Body of pancreas (tissue), 4 donors: ENCODE measurements around the gene ARPC1A. TPM values are rescaled to one million over a fixed set of nuclear protein-coding genes. Genes with fewer than 3 reads are reported as not detected.

Source experiments
- ATAC-seq: fragments of 150-250 bp; one replicate; pipeline ENCODE4 v1.9.1; 2016
- DNase-seq, 4 donors: peaks; one replicate each; pipeline ENCODE4 v3.0.0-alpha.2; 2019
- H3K27ac ChIP-seq, 4 donors: fragments of 200-600 bp; sonication (generic); 1 replicate in 3 of 4; 2 replicates in 1 of 4; pipeline versions ENCODE4 v1.5.1 to v1.6.1; 2016 to 2019; ENCODE audit warnings: mild to moderate bottlenecking in 1 of 4, mixed read lengths in 1 of 4, moderate library complexity in 1 of 4
- H3K27me3 ChIP-seq, 2 donors: fragments of 200-600 bp; sonication (generic); one replicate each; pipeline ENCODE4 v1.6.0; 2016; ENCODE audit warnings: mild to moderate bottlenecking in 1 of 2
- H3K36me3 ChIP-seq, 2 donors: fragments of 200-600 bp; sonication (generic); replicated peaks in 1 of 2; 2 replicates each; pipeline ENCODE4 v1.5.1; 2016; ENCODE audit warnings: low read depth in 2 of 2; ENCODE audit not compliant: insufficient read depth in 1 of 2
- H3K4me1 ChIP-seq: fragments of 200-600 bp; sonication (generic); one replicate; pipeline ENCODE4 v1.6.0; 2016
- H3K4me3 ChIP-seq, 2 donors: fragments of 200-600 bp; sonication (generic); 1 replicate in 1 of 2; 2 replicates in 1 of 2; pipeline ENCODE4 v1.5.1; 2016 to 2019
- H3K9me3 ChIP-seq, 3 donors: fragments of 200-600 bp; sonication (generic); 1 replicate in 2 of 3; 2 replicates in 1 of 3; pipeline ENCODE4 v1.5.1; 2016
- POLR2A ChIP-seq, 3 donors: fragments of 450-650 bp; IDR thresholded peaks; one replicate each; pipeline ENCODE4 v1.6.1; 2016; ENCODE audit warnings: antibody characterized with exemption in 3 of 3, mild to moderate bottlenecking in 2 of 3
- WGBS, 2 donors: methylation state at CpG; one replicate each; pipeline ENCODE4 v1.1.5; 2017; 5-methylcytosine and 5-hydroxymethylcytosine counted together
- intact Hi-C: fragments of 100-400 bp; cut with DNase I; formaldehyde crosslinking; loops from one replicate; pipeline ENCODE4 v1.15.1; 2023
- total RNA-seq, 2 donors: library from RNA; depleted of rRNA; stranded (reverse); fragments of >200 nt; gene quantifications; one replicate each; pipeline ENCODE4 v1.1.0, GENCODE V29; 2016
- TF ChIP-seq, protein P1 (sequence below), 7 experiments: fragments of 450-650 bp in 4 of 7; fragments of 200-600 bp in 3 of 7; sonication (generic) in 3 of 7; IDR thresholded peaks; one replicate each; pipeline ENCODE4 v1.5.1; 2016 to 2019; ENCODE audit warnings: antibody characterized with exemption in 7 of 7

Gene ARPC1A
- total RNA-seq, 2 donors from 2014 or later = 63.0 to 106 TPM

DNA sequence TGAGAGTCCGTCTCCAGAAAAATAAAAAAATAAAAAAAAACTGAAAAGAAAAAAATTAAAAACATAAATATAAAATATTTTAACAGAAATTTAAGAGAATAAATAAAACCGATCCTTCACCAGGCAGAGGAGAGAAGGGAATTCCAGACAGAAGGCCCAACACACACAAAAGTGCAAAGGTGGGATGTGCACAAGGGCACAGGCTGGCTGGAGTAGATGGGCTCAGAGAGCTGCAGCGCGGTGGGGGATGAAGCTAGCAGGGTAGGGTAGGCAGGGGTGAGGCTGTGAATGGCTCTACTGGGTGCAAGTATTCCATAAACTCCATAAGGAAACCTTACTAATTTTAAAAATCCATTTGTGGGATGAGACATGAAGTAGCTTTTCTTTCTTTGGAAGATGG, 15.7 kb upstream of the ARPC1A start:
- H3K36me3 ChIP-seq = no peaks in the 10 kb centered on the region
- DNase-seq (no peak), ATAC-seq (no peak)
- no peak for TF ChIP-seq POLR2A (IDR thresholded peaks at IDR 0.05)
- TF ChIP-seq, protein P1, sequence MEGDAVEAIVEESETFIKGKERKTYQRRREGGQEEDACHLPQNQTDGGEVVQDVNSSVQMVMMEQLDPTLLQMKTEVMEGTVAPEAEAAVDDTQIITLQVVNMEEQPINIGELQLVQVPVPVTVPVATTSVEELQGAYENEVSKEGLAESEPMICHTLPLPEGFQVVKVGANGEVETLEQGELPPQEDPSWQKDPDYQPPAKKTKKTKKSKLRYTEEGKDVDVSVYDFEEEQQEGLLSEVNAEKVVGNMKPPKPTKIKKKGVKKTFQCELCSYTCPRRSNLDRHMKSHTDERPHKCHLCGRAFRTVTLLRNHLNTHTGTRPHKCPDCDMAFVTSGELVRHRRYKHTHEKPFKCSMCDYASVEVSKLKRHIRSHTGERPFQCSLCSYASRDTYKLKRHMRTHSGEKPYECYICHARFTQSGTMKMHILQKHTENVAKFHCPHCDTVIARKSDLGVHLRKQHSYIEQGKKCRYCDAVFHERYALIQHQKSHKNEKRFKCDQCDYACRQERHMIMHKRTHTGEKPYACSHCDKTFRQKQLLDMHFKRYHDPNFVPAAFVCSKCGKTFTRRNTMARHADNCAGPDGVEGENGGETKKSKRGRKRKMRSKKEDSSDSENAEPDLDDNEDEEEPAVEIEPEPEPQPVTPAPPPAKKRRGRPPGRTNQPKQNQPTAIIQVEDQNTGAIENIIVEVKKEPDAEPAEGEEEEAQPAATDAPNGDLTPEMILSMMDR (IDR thresholded peaks at IDR 0.05) = no peak
- intact Hi-C loops = loop anchor here (10.0 kb wide), 1 partner anchor 175 kb away; no protein-coding TSS in a partner anchor
- H3K27ac ChIP-seq = no peak overlapping the region
- H3K4me3 ChIP-seq = no peak overlapping the region
- no peaks in the 10 kb centered on the region for H3K9me3 ChIP-seq
- 94 to 100% methylated on average over 4 of the region's 4 CpGs for WGBS, 2 donors
- no peaks in the 10 kb centered on the region for H3K27me3 ChIP-seq
- peaks cover 3% of the 10 kb centered on the region for H3K4me1 ChIP-seq

DNA sequence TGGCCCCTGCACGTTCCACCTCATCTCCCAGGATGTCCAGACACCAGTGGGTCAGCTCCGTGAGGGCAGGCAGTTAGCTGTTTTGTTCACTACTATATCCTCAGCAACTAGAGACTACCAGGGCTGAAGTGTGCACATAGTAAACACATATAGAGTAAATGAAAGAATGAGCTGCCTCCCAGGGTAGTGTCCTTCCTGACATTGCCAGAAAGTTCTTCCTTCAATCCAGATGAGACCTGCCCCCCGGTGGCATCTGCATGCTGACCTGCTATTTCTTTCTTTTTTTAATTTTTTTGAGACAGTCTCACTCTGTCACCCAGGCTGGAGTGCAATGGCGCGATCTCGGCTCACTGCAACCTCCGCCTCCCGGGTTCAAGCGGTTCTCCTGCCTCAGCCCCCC, 14.0 kb upstream of the ARPC1A start:
- H3K4me3 ChIP-seq = no peak overlapping the region
- peaks cover 3% of the 10 kb centered on the region for H3K4me1 ChIP-seq
- no peaks in the 10 kb centered on the region for H3K9me3 ChIP-seq
- no peak for DNase-seq
- no peaks in the 10 kb centered on the region for H3K27me3 ChIP-seq
- ATAC-seq = no peak
- no peak overlapping the region for H3K27ac ChIP-seq
- intact Hi-C loops = loop anchor here (10.0 kb wide), 1 partner anchor 177 kb away; no protein-coding TSS in a partner anchor
- TF ChIP-seq POLR2A (IDR thresholded peaks at IDR 0.05) = no peak
- TF ChIP-seq, protein P1 (IDR thresholded peaks at IDR 0.05) = no peak
- 77 to 82% methylated on average over 9 of the region's 9 CpGs for WGBS, 2 donors
- H3K36me3 ChIP-seq = no peaks in the 10 kb centered on the region

DNA sequence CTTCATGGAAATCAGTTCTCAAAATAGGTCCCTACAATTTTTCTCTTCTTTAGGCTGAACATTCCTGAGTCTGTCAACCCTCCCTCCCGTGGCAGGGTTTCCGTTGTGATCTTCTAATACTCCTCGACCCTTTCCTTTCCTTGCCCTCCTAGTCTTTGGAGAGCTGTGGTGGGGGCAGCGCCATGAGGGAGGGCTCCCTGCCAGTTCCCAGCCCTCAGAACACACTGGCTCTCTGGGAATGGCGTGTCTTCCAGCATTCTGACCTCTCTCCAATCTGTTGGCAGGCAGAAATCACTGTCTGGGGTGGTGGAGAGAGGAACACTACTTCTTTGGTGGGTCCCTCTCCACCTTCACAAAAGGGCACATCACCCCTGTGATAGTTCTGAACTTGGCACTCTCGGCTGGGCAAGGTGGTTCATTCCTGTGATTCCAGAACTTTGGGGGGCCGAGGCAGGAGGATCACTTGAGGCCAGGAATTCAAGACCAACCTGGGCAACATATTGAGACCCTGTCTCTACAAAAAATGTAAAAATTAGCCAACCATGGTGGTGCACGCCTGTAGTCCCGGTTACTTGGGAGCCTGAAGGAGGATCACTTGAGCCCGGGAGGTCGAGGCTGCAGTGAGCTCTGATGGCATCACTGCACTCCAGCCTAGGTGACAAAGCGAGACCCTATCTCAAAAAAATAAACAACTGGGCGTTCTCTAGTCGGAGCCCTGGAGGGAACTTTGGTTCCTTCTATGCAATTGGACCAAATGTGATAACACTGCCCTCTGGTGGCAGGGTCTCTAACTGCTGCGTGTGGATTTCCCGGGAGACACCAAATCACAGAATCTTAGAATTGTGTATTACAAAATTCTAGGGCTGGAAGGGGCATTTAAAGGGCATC, 13.1 kb upstream of the ARPC1A start:
- 28 to 32% methylated on average over 16 of the region's 16 CpGs for WGBS, 2 donors
- intact Hi-C loops = loop anchor here (10.0 kb wide), 1 partner anchor 178 kb away; no protein-coding TSS in a partner anchor
- peak; percentile 77 for ATAC-seq
- no peaks in the 10 kb centered on the region for H3K27me3 ChIP-seq
- no peaks in the 10 kb centered on the region for H3K9me3 ChIP-seq
- peaks cover 3% of the 10 kb centered on the region for H3K4me1 ChIP-seq
- no peaks in the 10 kb centered on the region for H3K36me3 ChIP-seq
- peak; percentile 74 to 82 (median 78) for DNase-seq
- no peak overlapping the region for H3K4me3 ChIP-seq
- TF ChIP-seq, protein P1 (IDR thresholded peaks at IDR 0.05) = peak; percentile 84 to 99 (median 88)
- no peak for TF ChIP-seq POLR2A (IDR thresholded peaks at IDR 0.05)
- H3K27ac ChIP-seq = no peak overlapping the region

DNA sequence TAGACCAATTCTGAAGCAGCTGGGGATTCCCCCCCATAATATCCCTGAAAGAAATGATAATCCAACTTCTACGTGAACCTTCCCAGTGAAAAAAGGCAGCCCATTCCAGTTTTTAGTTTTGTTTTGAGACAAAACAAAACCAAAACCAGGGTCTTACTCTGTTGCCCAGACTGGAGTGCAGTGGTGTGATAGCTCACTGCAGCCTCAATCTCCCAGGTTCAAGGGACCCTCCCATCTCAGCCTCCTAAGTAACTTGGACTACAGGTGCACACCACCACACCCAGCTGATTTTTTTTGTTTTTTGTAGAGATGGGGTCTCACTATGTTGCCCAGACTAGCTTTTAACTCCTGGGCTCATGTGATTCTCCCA, 12.5 kb upstream of the ARPC1A start:
- H3K27me3 ChIP-seq = no peaks in the 10 kb centered on the region
- intact Hi-C loops = loop anchor here (10.0 kb wide), 1 partner anchor 178 kb away; no protein-coding TSS in a partner anchor
- peaks cover 3% of the 10 kb centered on the region for H3K4me1 ChIP-seq
- DNase-seq (no peak), ATAC-seq (no peak)
- H3K36me3 ChIP-seq = no peaks in the 10 kb centered on the region
- H3K9me3 ChIP-seq = no peaks in the 10 kb centered on the region
- TF ChIP-seq, protein P1 (IDR thresholded peaks at IDR 0.05) = no peak
- no peak for TF ChIP-seq POLR2A (IDR thresholded peaks at IDR 0.05)
- WGBS, 2 donors = 22 to 52% methylated on average over 1 of the region's 1 CpG
- no peak overlapping the region for H3K4me3 ChIP-seq
- no peak overlapping the region for H3K27ac ChIP-seq
